HCEC 1CT (cell line): ENCODE measurements around the gene NRF1.
A peak's percentile ranks its signal among the peaks of the same experiment; 100 is the strongest.
"Not testable (repeated sequence)": the region's sequence is repeated elsewhere in the genome, so short reads cannot be mapped to it uniquely, and the experiment has no call there.

Experiments used
- DNase-seq: peaks from one replicate; pipeline ENCODE4 v3.0.0-alpha.2; 2017

NRF1 gene

DNA sequence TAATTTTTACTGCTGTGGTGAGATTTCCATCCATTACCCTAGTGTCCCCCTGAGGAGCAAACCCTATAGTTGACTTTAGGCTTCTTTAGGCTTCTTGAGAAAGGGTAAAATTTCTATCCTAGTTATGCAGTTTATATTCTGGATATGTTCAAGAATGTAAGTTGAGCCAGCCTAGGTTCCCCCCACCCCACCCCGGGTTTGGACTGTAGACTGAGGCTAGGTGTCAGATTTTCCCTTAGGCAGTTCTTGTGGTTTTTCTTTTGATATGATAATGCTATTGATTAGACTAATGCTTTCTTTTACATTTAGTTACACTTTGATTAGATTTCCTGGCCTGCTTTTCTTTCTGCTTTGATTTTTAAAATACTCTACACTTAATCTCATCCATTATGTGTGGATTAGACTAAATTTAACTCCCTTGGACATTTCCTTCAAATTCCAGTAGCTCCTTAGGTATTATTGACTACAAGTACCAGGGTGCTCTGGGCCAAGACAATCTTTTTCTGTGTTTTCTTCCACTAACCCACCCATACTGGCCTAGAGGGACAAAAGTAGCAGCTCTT lies 37.7 kb downstream of the NRF1 start:
- no peak for DNase-seq

DNA sequence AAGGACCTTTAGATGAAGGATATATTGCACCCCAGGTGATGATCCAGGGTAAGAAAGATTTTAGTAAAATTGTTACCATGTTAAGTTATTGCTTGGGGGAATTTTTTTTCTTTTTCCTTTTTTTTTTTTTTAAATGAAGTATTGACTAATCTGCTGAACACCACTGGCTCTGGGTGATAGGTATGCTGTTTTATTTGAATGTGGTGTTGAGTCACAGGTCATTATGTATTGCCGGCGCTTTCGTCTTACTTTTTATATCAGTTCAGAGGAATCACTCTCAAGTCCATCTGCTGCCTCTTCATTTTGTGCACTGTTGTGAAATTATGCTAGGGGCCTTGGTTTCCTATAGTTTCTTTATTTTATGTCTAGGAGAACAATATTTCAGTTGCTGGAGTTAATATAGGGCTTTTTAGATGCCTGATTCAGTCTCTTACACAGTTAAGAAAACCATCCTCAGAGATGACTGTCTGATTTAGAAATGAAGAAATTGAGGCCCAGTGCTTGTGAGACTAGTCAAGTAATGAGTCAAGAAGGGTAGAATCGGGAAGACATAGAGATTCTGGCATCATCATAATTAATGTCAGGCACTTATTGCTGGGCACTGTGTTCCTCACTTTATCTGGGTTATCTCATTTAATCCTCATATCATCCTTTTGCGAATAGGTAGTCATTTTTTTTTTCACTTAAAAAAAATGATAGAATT lies 38.7 kb downstream of the NRF1 start:
- no peak for DNase-seq

- no peak for DNase-seq
These were observed 41.4 kb downstream of the NRF1 start for GRCh38 chr7:129652914-129653313.

- no peak for DNase-seq
These were observed 44.3 kb downstream of the NRF1 start for GRCh38 chr7:129655811-129656210.

DNA sequence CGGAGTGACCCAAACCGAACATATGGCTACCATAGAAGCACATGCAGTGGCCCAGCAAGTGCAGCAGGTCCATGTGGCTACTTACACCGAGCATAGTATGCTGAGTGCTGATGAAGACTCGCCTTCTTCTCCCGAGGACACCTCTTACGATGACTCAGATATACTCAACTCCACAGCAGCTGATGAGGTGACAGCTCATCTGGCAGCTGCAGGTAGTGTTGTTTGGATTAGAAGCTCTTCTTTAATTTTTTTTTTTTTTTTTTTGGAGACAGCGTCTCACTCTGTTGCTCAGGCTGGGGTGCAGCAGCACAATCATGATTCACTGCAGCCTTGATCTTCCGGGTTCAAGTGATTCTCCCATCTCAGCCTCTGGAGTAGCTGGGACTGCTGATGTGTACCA lies 45.8 kb downstream of the NRF1 start:
- DNase-seq = no peak

DNA sequence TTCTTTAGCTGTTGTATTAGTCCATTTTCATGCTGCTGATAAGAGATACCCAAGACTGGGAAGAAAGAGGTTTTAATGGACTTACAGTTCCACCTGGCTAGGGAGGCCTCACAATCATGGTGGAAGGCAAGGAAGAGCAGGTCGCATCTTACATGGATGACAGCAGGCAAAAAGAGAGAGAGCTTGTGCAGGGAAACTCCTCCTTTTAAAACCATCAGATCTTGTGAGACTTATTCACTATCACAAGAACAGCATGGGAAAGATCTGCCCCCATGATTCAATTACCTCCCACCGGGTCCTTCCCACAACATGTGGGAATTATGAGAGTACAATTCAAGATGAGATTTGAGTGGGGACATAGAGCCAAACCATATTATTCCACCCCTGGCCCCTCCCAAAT lies 48.4 kb downstream of the NRF1 start:
- DNase-seq = not testable (repeated sequence)

- no peak for DNase-seq
These were observed 50.2 kb downstream of the NRF1 start for GRCh38 chr7:129661645-129662182.

- DNase-seq = not testable (repeated sequence)
These were observed 51.7 kb downstream of the NRF1 start for GRCh38 chr7:129663240-129663639.

DNA sequence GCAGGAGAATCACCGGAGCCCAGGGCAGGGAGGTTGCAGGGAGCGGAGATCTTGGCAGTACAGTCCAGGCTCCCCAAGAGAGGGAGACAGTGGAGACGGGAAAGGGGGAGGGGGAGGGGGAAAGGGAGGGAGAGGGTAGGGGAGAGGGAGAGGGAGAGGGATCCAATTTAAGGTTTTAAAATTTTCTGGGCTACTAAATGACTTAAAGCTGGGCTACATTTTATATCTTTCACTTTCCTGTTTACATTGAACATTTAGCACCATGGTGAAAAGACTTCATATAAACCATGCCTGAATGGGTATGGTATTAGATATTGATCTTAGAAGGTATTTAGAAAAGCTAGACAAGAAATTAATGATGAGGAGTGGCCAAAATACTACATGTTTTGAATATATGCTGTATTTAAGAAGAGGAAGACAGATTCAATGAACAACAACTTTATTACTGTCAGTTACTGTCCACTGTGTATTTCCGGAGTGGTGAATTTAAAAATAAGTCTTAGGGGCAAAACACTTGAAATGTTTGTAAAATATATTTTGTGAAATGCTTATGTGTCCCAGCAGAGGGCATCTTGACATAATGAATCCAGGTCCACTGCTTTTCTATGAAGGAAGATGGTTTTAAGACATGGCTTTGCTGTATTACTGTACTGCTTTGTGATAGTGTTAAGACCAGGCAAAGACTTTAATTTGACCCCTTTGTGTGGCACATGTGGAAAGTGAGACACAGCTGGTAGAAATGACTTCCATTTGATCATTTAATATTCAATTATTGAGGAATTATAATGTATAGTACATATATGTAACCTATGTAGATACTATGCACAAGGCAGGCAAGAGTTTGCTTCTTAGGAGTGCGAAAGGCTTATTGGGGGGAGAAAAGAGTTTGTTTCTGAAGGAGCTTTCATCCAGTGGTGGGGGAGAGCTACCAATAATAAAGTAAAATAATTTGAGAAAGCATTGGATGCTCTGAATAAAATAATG lies 52.8 kb downstream of the NRF1 start:
- peak; percentile 78 for DNase-seq

- peak; percentile 98 for DNase-seq
These were observed 53.5 kb downstream of the NRF1 start for GRCh38 chr7:129665013-129665401.

DNA sequence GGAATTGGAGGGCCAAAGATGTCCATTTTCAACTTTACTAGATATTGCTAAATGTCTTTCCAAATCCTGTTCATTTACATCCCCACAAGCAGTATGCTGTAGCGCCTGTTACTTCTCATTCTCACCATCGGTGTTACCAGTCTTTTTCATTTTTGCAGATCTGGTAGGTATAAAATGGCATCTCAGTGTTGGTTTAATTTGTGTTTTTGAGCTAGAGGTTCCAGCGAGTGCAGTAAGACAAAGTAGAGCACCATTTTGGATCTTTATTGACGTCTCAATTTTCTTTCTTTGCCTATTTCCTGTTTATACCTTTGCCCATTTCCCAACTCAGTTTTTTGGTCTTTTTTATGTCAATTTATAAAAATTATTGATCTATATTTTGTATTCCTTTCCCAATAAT lies 55.6 kb downstream of the NRF1 start:
- DNase-seq = no peak

DNA sequence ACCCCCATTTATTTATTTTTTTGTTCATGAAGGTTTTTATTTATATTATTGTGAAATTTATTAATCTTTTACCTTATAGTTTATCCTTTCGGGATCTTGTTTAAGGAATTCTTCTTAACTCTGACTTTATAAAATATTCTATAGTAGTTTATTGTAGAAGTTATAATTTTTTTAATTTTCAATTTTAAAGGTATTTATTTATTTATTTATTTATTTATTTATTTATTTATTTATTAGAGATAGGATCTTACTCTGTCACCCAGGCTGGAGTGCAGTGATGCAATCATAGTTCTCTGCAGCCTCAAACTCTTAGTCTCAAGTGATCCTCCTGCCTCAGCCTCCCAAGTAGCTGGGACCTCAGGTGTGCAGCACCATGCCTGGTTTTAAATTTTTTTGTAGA lies 56.0 kb downstream of the NRF1 start:
- no peak for DNase-seq

DNA sequence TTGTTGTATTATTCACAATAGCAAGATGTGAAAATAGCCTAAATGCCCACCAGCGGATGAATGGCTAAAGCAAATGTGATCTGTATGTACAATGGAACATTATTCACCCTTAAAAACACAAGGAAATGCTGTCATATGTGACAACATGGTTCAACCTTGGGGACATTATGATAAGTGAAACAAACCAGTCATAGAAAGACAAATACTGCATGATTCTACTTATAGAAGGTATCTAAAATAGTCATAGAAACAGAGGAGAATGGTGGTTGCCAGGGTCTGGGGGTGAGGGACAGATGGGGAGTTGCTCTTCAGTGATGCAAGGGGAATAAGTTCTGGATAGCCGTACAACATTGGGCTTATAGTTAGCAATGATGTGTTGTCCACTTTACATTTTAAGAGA lies 58.4 kb downstream of the NRF1 start:
- no peak for DNase-seq

- no peak for DNase-seq
These were observed 59.1 kb downstream of the NRF1 start for GRCh38 chr7:129670656-129671055.

GRCh38 chr7:129671266-129671665 lies 59.7 kb downstream of the NRF1 start:
- no peak for DNase-seq

GRCh38 chr7:129674475-129674874 lies 63.0 kb downstream of the NRF1 start:
- DNase-seq = not testable (repeated sequence)

GRCh38 chr7:129675521-129675920 lies 64.0 kb downstream of the NRF1 start:
- DNase-seq = no peak

GRCh38 chr7:129676017-129676897 lies 64.7 kb downstream of the NRF1 start:
- DNase-seq = no peak

DNA sequence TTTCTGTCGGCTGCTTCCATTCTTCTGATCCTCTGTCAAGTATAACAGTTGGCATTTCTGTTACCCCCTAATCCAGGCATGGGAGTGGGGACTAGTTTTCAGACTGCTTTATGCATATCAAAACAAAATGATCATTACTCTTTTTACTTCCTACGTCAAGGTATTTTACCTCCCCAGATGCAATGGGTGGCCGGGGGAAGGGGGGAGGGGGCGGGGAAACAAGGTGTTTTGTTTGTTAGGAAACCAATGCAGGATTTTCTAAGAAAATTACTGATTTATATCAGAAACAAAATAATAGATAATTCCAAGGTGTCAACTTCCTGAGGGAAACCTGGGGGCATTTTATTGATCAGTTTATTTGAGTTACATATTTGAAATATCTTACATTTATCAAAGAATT lies 66.3 kb downstream of the NRF1 start:
- DNase-seq = no peak

DNA sequence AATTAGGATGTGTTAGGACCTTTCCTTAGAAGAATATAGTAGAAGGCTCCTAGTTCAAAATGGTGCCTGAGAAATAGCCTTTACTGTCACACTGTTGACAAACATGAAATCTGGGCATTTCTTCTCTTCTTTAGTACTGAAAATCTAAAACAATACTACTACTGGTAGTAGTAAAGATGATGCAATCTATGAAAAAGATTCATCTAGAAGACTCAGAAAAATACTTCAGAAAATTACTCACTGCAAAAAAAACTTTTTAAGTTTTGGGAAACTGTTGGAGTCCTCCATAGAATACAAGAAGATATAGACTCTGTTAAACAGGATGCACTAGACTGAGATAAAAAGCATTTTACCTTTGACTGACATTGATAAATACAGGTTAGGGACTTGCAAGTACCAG lies 67.1 kb downstream of the NRF1 start:
- no peak for DNase-seq

DNA sequence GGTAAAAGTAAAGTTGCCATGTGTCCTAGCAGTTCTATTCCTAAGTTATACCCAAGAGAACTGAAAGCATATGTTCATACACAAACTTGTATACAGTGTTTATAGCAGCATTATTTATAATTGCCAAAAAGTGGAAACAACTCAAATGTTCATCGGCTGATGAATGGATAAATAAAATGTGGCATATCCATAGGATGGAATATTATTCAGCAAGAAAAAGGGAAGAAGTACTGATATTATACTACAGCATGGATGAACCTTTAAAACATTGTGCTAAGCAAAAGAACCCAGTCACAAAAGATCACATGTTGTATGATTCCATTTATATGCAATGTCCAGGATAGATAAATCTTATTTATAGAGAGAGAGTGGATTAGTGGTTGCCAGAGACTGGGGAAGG lies 68.9 kb downstream of the NRF1 start:
- no peak for DNase-seq

DNA sequence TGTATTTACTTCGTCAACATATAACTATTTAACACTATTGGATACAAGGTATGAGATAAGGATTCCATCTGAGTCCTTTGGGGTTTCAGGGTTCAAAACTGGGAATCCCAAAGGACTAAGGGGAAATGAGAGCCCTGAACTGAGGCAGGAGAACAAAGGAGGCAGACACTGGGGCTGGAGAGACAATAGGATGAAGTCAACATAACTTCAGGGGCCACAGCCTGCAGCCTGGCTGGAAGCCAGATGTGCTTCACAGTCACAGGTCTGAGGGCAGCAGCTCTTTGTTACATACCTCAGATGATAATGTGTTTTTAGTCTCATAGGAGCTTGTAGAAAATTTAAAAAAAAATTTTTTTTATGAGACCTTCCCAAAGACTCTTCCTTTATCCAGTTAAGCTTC lies 73.3 kb downstream of the NRF1 start:
- no peak for DNase-seq

- DNase-seq = no peak
These were observed 74.5 kb downstream of the NRF1 start for GRCh38 chr7:129686063-129686462.
